ENCODE results near the gene RGS19. TPM values are rescaled to one million over a fixed set of nuclear protein-coding genes. Genes with fewer than 3 reads are reported as not detected.

Gene RGS19
- total RNA-seq, 2 experiments from 2014 or later, result 9.7 to 14.8 TPM

- peaks cover 17% of the 10 kb centered on the region for H3K4me1 ChIP-seq (ENCODE audit: insufficient read depth, low read length)
- POLR2A ChIA-PET, result interaction anchor here (1.3 to 2.8 kb wide), 3 partner anchors 12 to 75 kb away, joined by 3 to 13 read pairs (median 6); partner anchors contain the start of gene PRPF6
- H3K4me3 ChIP-seq (ENCODE audit: low read length), result no peak overlapping the region
- no peaks in the 10 kb centered on the region for H3K36me3 ChIP-seq (ENCODE audit: insufficient read depth, low read length)
- CTCF ChIA-PET, result no interaction called here
- peaks cover 0 to 14% of the 10 kb centered on the region in 2 experiments for H3K9me3 ChIP-seq (ENCODE audit: control insufficient read depth in 1 of 2, insufficient read depth in 1 of 2, low read length in 2 of 2)
- H3K27me3 ChIP-seq (ENCODE audit: control insufficient read depth in 1 of 2, insufficient read depth in 2 of 2, low read length in 2 of 2), result peaks cover 24 to 25% of the 10 kb centered on the region in 2 experiments
- H3K36me3 Mint-ChIP-seq (ENCODE audit: low read depth), result no peaks in the 10 kb centered on the region
- no peak overlapping the region for H3K27ac ChIP-seq (ENCODE audit: low read depth in 1 of 2, low read length in 2 of 2)
- H3K27ac Mint-ChIP-seq, result no peak overlapping the region
- H3K4me1 Mint-ChIP-seq (ENCODE audit: low read depth), result peaks cover 4% of the 10 kb centered on the region
- intact Hi-C loops (cut with DNase I, micrococcal nuclease), result loop anchor here in 1 of 2 experiments (2.0 kb wide), 1 partner anchor 269 kb away; no protein-coding TSS in a partner anchor
- DNase-seq, result no peak
- no peak overlapping the region for H3K4me3 Mint-ChIP-seq
- no peak for TF ChIP-seq CTCF (IDR thresholded peaks at IDR 0.05)
- no peak for ATAC-seq (ENCODE audit: poor library complexity)
- no peaks in the 10 kb centered on the region for H3K9me3 Mint-ChIP-seq
- H3K27me3 Mint-ChIP-seq, result peaks cover 25% of the 10 kb centered on the region
Observed at GRCh38 chr20:64055893-64056638, 23.3 kb downstream of the RGS19 start.

- Mint-ChIP-seq H3K4me3 (no peak overlapping the region), H3K27ac (no peak overlapping the region), H3K9me3 (no peaks in the 10 kb centered on the region), H3K27me3 (peaks cover 32% of the 10 kb centered on the region), H3K36me3 (ENCODE audit: low read depth) (no peaks in the 10 kb centered on the region), H3K4me1 (ENCODE audit: low read depth) (peaks cover 4% of the 10 kb centered on the region)
- Histone ChIP-seq H3K4me1 (ENCODE audit: insufficient read depth, low read length) (peaks cover 18% of the 10 kb centered on the region), H3K4me3 (ENCODE audit: low read length) (no peak overlapping the region), H3K9me3 (ENCODE audit: control insufficient read depth in 1 of 2, insufficient read depth in 1 of 2, low read length in 2 of 2) (peaks cover 0 to 21% of the 10 kb centered on the region in 2 experiments), H3K27me3 (ENCODE audit: control insufficient read depth in 1 of 2, insufficient read depth in 2 of 2, low read length in 2 of 2) (peaks cover 30 to 31% of the 10 kb centered on the region in 2 experiments), H3K27ac (ENCODE audit: low read depth in 1 of 2, low read length in 2 of 2) (no peak overlapping the region), H3K36me3 (ENCODE audit: insufficient read depth, low read length) (no peaks in the 10 kb centered on the region)
- intact Hi-C loops (cut with DNase I, micrococcal nuclease), result no loop called here
- no peak for TF ChIP-seq CTCF (IDR thresholded peaks at IDR 0.05)
- DNase-seq (no peak), ATAC-seq (ENCODE audit: poor library complexity) (no peak)
- ChIA-PET POLR2A (no interaction called here), CTCF (interaction anchor here (1.5 kb wide), 1 partner anchor 17 kb away, joined by 7 read pairs; no protein-coding TSS in a partner anchor)
Observed at GRCh38 chr20:64055396-64055892, 23.9 kb downstream of the RGS19 start.

GRCh38 chr20:64053841-64054661, 25.3 kb downstream of the RGS19 start:
- DNase-seq, result no peak
- H3K9me3 Mint-ChIP-seq, result no peaks in the 10 kb centered on the region
- peaks cover under 1% of the 10 kb centered on the region for H3K4me1 Mint-ChIP-seq (ENCODE audit: low read depth)
- Histone ChIP-seq H3K27me3 (ENCODE audit: control insufficient read depth in 1 of 2, insufficient read depth in 2 of 2, low read length in 2 of 2) (peaks cover 39% of the 10 kb centered on the region in 2 experiments), H3K36me3 (ENCODE audit: insufficient read depth, low read length) (no peaks in the 10 kb centered on the region), H3K9me3 (ENCODE audit: control insufficient read depth in 1 of 2, insufficient read depth in 1 of 2, low read length in 2 of 2) (peaks cover 0 to 30% of the 10 kb centered on the region in 2 experiments), H3K4me3 (ENCODE audit: low read length) (no peak overlapping the region), H3K4me1 (ENCODE audit: insufficient read depth, low read length) (peaks cover 28% of the 10 kb centered on the region), H3K27ac (ENCODE audit: low read depth in 1 of 2, low read length in 2 of 2) (no peak overlapping the region)
- ChIA-PET POLR2A (interaction anchor here (0.8 to 1.3 kb wide), 2 partner anchors 25 to 30 kb away, joined by 3 read pairs; partner anchors contain the start of genes LKAAEAR1 and RGS19), CTCF (interaction anchor here (1.5 to 1.6 kb wide), 2 partner anchors 15 kb away, joined by 7 to 8 read pairs; no protein-coding TSS in a partner anchor)
- peaks cover 36% of the 10 kb centered on the region for H3K27me3 Mint-ChIP-seq
- no peak for TF ChIP-seq CTCF (IDR thresholded peaks at IDR 0.05)
- H3K27ac Mint-ChIP-seq, result no peak overlapping the region
- no peaks in the 10 kb centered on the region for H3K36me3 Mint-ChIP-seq (ENCODE audit: low read depth)
- no peak overlapping the region for H3K4me3 Mint-ChIP-seq
- intact Hi-C loops (cut with DNase I, micrococcal nuclease), result no loop called here
- ATAC-seq (ENCODE audit: poor library complexity), result no peak
